ENCODE data around the gene DEFB121.

DNA sequence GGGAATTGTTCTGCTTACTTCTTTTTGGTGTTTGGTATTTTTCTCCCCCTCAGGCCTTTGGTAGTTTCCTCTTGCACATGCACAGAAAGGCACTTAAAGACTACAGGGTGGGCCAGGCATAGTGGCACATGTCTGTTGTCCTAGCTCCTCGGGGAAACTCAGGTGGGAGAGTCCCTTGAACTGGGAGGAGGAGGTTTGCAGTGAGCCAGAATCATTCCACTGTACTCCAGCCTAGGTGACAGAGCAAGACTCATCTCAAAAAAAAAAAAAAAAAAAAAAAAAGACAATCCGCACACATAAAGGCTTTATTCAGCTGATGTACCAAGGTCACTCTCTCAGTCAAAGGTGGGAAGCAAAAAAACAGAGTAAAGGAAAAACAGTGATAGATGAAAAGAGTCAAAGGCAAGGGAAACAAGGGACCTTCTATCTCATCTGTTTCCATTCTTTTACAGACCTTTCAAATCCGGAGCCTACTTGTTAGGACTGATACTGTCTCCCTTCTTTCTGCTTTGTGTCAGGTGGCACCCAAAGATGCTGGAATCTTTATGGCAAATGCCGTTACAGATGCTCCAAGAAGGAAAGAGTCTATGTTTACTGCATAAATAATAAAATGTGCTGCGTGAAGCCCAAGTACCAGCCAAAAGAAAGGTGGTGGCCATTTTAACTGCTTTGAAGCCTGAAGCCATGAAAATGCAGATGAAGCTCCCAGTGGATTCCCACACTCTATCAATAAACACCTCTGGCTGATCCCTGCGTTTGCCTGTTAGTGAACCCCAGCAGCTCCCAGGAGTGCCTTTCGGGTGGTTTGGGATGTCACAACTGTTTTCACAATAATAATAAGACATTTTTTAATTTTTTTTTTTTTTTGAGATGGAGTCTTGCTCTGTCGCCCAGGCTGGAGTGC lies 43.7 kb upstream of the DEFB121 start:
- TF ChIP-seq, protein P1, sequence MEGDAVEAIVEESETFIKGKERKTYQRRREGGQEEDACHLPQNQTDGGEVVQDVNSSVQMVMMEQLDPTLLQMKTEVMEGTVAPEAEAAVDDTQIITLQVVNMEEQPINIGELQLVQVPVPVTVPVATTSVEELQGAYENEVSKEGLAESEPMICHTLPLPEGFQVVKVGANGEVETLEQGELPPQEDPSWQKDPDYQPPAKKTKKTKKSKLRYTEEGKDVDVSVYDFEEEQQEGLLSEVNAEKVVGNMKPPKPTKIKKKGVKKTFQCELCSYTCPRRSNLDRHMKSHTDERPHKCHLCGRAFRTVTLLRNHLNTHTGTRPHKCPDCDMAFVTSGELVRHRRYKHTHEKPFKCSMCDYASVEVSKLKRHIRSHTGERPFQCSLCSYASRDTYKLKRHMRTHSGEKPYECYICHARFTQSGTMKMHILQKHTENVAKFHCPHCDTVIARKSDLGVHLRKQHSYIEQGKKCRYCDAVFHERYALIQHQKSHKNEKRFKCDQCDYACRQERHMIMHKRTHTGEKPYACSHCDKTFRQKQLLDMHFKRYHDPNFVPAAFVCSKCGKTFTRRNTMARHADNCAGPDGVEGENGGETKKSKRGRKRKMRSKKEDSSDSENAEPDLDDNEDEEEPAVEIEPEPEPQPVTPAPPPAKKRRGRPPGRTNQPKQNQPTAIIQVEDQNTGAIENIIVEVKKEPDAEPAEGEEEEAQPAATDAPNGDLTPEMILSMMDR (IDR thresholded peaks at IDR 0.05): no peak
- TF ChIP-seq REST (IDR thresholded peaks at IDR 0.05; ENCODE audit: insufficient read depth in 1 of 2, low read depth in 2 of 2, low read length in 1 of 2) (no peak), POLR2AphosphoS5 (IDR thresholded peaks at IDR 0.05; ENCODE audit: low read depth, low read length) (no peak), SIN3A (IDR thresholded peaks at IDR 0.05; ENCODE audit: borderline replicate concordance, insufficient read depth, low read depth, low read length) (no peak)

Data from Panc1 (cell line).